A549 (cell line): Measurements from ENCODE around the gene EBP. TPM values are rescaled to one million over a fixed set of nuclear protein-coding genes. Genes with fewer than 3 reads are reported as not detected.
A peak's percentile ranks its signal among the peaks of the same experiment; 100 is the strongest.

Source experiments
- ATAC-seq, 2 experiments: fragments of 200-7000 bp in 1 of 2; fragments of >200 bp in 1 of 2; cut with Nextera tagmentation in 1 of 2; cut with Tn5 transposase in 1 of 2; 3 replicates each; pipeline versions ENCODE4 v1.8.0 to v1.9.1; 2018 to 2020; ENCODE audit warnings: mild to moderate bottlenecking in 1 of 2, moderate library complexity in 1 of 2
- CTCF ChIA-PET: fragments of 300-600 bp; sonication (Branson Sonifier 250); formaldehyde crosslinking; extraction: SDS; loops from one replicate; lab custom pipeline; 2021; ENCODE audit warnings: antibody characterized with exemption, inconsistent platforms; lab: Yijun Ruan, JAX
- POLR2A ChIA-PET: fragments of 350-600 bp; formaldehyde crosslinking; extraction: SDS; loops from one replicate; lab custom pipeline; 2021; ENCODE audit warnings: antibody characterized with exemption, inconsistent platforms; lab: Yijun Ruan, JAX
- DNase-seq, 2 experiments: peaks; one replicate each; pipeline versions ENCODE4 v3.0.0 to v3.0.0-alpha.2; 2011 to 2016; ENCODE audit warnings: low read depth in 1 of 2, low spot score in 1 of 2
- FAIRE-seq: peaks from 2 replicates; lab custom pipeline; 2011; peaks lifted over from hg19 to GRCh38; lab: Jason Lieb, UNC
- H3K27ac ChIP-seq, 2 experiments: fragments of >200 bp; sonication (Bioruptor Twin); formaldehyde crosslinking; 3 replicates each; pipeline ENCODE4 v1.5.1; 2016 to 2017
- H3K4me1 ChIP-seq: fragments of >200 bp; sonication (Bioruptor Twin); formaldehyde crosslinking; 3 replicates; pipeline ENCODE4 v1.6.1; 2016
- H3K4me2 ChIP-seq: fragments of >200 bp; sonication (Bioruptor Twin); formaldehyde crosslinking; 3 replicates; pipeline ENCODE4 v1.6.1; 2016
- H3K4me3 ChIP-seq: fragments of >200 bp; sonication (Bioruptor Twin); formaldehyde crosslinking; 3 replicates; pipeline ENCODE4 v1.5.1; 2016
- H3K9me3 ChIP-seq: fragments of >200 bp; sonication (Bioruptor Twin); formaldehyde crosslinking; 3 replicates; pipeline ENCODE4 v1.6.1; 2016
- CEBPB ChIP-seq, 2 experiments: fragments of >200 bp in 1 of 2; sonication (Bioruptor Twin) in 1 of 2; formaldehyde crosslinking in 1 of 2; IDR thresholded peaks; 2 replicates each; pipeline ENCODE4 v1.6.1; 2012 to 2016
- EHF ChIP-seq: fragments of 250-450 bp; sonication (Bioruptor Pico); IDR thresholded peaks from 2 replicates; pipeline ENCODE4 v1.5.0; 2020; ENCODE audit warnings: mild to moderate bottlenecking
- FOXS1 ChIP-seq: fragments of 250-450 bp; sonication (Bioruptor Pico); IDR thresholded peaks from 2 replicates; pipeline ENCODE4 v1.5.0; 2020; ENCODE audit warnings: mild to moderate bottlenecking, moderate library complexity
- GATA3 ChIP-seq: IDR thresholded peaks from 2 replicates; pipeline ENCODE4 v1.6.1; 2012; ENCODE audit warnings: borderline replicate concordance
- HOXB13 ChIP-seq: fragments of 250-450 bp; sonication (Bioruptor Pico); IDR thresholded peaks from 2 replicates; pipeline ENCODE4 v1.5.0; 2020; ENCODE audit warnings: low read depth, mild to moderate bottlenecking, moderate library complexity
- HOXB5 ChIP-seq: fragments of 250-450 bp; sonication (Bioruptor Pico); IDR thresholded peaks from 2 replicates; pipeline ENCODE4 v1.5.0; 2020; ENCODE audit warnings: mild to moderate bottlenecking, moderate library complexity
- JUN ChIP-seq, 2 experiments: fragments of >200 bp; sonication (Bioruptor Twin); formaldehyde crosslinking; IDR thresholded peaks; 2 replicates in 1 of 2; 3 replicates in 1 of 2; pipeline ENCODE4 v1.6.1; 2016 to 2017
- MYC ChIP-seq: IDR thresholded peaks from 2 replicates; pipeline ENCODE4 v1.6.1; 2012; ENCODE audit warnings: mild to moderate bottlenecking, inconsistent platforms, low read length, improper control_type of control experiment, borderline replicate concordance
- NPAS2 ChIP-seq: fragments of 250-450 bp; sonication (Bioruptor Pico); IDR thresholded peaks from 2 replicates; pipeline ENCODE4 v1.8.0; 2022; ENCODE audit warnings: mild to moderate bottlenecking, moderate library complexity, borderline replicate concordance
- PHF8 ChIP-seq: fragments of 200-600 bp; sonication (generic); IDR thresholded peaks from 2 replicates; pipeline ENCODE4 v1.6.1; 2016; ENCODE audit warnings: low read depth, mild to moderate bottlenecking, antibody characterized with exemption, moderate library complexity, borderline replicate concordance
- POLR2A ChIP-seq: IDR thresholded peaks from 2 replicates; pipeline ENCODE4 v1.6.1; 2012; ENCODE audit warnings: mild to moderate bottlenecking, low read length
- POLR2AphosphoS2 ChIP-seq: conservative IDR thresholded peaks from 2 replicates; pipeline ENCODE4 v1.6.1; 2012; ENCODE audit warnings: low read length, improper control_type of control experiment, inconsistent platforms
- RARB ChIP-seq: fragments of 250-450 bp; sonication (Bioruptor Pico); IDR thresholded peaks from 2 replicates; pipeline ENCODE4 v1.8.0; 2021; ENCODE audit warnings: mild to moderate bottlenecking, moderate library complexity
- SMC3 ChIP-seq: fragments of >200 bp; sonication (Bioruptor Twin); formaldehyde crosslinking; IDR thresholded peaks from 3 replicates; pipeline ENCODE4 v1.6.1; 2018; ENCODE audit warnings: inconsistent platforms
- TFCP2L1 ChIP-seq: fragments of 250-450 bp; sonication (Bioruptor Pico); IDR thresholded peaks from 2 replicates; pipeline ENCODE4 v1.5.0; 2021; ENCODE audit warnings: mild to moderate bottlenecking
- TP53 ChIP-seq: fragments of 250-450 bp; sonication (Bioruptor Pico); IDR thresholded peaks from 2 replicates; pipeline ENCODE4 v1.5.0; 2021; ENCODE audit warnings: mild to moderate bottlenecking, moderate library complexity
- ZSCAN20 ChIP-seq: fragments of 250-450 bp; sonication (Bioruptor Pico); IDR thresholded peaks from 2 replicates; pipeline ENCODE4 v1.8.0; 2022; ENCODE audit warnings: mild to moderate bottlenecking, moderate library complexity
- WGBS: methylation state at CpG from one replicate; pipeline ENCODE4 v1.1.6; 2017; ENCODE audit errors: missing lambda C conversion rate; 5-methylcytosine and 5-hydroxymethylcytosine counted together
- polyA plus RNA-seq, 4 experiments: library from polyadenylated mRNA; depleted of rRNA in 3 of 4; stranded (reverse); fragments of >200 nt; fragmentation: RNase III in 1 of 4; extraction: RNeasy Plus Mini Kit Qiagen cat#74134 plus additional on column Dnase treatment in 1 of 4; gene quantifications; 2 replicates in 3 of 4; 3 replicates in 1 of 4; pipeline ENCODE4 v1.2.3, GENCODE V29; 2011 to 2017
- TF ChIP-seq, protein P1 (sequence below): IDR thresholded peaks from 2 replicates; pipeline ENCODE4 v1.6.1; 2012
- TF ChIP-seq, protein P2 (sequence below): fragments of 250-450 bp; sonication (Bioruptor Pico); IDR thresholded peaks from 2 replicates; pipeline ENCODE4 v1.5.0; 2021; ENCODE audit warnings: mild to moderate bottlenecking, moderate library complexity, borderline replicate concordance
- TF ChIP-seq, protein P3 (sequence below): IDR thresholded peaks from 2 replicates; pipeline ENCODE4 v1.6.1; 2012; ENCODE audit warnings: low read depth, borderline replicate concordance
- TF ChIP-seq, protein P4 (sequence below): fragments of >200 bp; sonication (Bioruptor Twin); formaldehyde crosslinking; IDR thresholded peaks from 3 replicates; pipeline ENCODE4 v1.5.1; 2016
- TF ChIP-seq, protein P5 (sequence below): fragments of 150-350 bp; IDR thresholded peaks from 2 replicates; pipeline ENCODE4 v1.6.1; 2014; ENCODE audit warnings: low read depth, mild to moderate bottlenecking, low read length
- TF ChIP-seq, protein P6 (sequence below): fragments of >200 bp; sonication (Bioruptor Twin); formaldehyde crosslinking; IDR thresholded peaks from 3 replicates; pipeline ENCODE4 v1.6.1; 2016
- TF ChIP-seq, protein P7 (sequence below): fragments of 450-650 bp; IDR thresholded peaks from 2 replicates; pipeline ENCODE4 v1.6.1; 2014; ENCODE audit warnings: antibody characterized with exemption

The EBP gene
- polyA plus RNA-seq, 2 of the 4 experiments (the other 2 are of a cell fraction), result 82.9 to 159 TPM

DNA sequence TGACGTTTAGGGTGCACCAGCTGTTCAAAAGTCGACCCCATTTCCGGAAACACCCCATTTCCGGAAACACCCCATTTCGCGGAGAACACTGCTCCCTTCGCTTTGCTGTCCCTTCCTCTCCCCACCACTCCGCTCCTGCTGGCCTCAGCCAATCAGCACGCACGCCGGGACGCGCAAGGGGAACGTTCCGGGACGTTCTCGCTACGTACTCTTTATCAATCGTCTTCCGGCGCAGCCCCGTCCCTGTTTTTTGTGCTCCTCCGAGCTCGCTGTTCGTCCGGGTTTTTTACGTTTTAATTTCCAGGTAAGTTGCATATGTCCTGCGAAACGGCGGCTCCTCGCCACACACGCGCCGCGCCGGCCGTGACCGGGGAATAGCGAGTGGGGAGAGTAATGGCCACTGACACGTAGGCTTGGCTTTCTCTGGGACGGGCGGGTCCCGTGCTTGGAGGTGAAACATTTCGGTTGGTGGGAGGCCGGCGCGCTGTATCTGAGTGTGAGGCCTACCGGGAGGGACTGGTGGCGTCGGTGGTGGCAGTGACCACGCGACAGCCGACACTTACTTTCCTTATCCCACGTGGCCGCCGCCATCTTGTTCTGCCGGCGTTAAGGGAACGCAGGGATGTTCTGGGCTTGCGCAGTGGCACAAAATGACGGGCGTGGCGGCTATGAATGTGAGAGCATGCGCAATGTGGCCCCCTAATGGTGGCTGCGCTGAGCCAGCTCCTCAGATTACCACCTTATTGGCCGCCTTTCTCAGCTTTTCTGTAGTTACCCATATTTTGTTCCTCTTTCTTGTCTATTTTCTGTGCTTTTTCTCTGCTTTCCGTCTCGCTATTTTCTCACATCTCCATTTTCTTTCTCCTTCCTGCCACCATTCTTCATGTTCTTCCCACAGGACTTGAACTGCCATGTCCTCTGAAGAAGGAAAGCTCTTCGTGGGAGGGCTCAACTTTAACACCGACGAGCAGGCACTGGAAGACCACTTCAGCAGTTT lies 53.0 kb downstream of the EBP start, which contains the start of gene RBM3:
Gene RBM3 (plus strand): TSS at position 215 of the 997 bp plus-strand sequence. CDS start 697 bp downstream, at position 912.
- Histone ChIP-seq H3K9me3 (no peaks in the 10 kb centered on the region), H3K4me3 (peak within 1 kb of the TSS; percentile 75), H3K4me1 (peaks cover 23% of the 10 kb centered on the region; the same call in 2 of the 3 replicates), H3K4me2 (peak within 1 kb of the TSS; percentile 97), H3K27ac (peak within 1 kb of the TSS; percentile 93 to 100)
- CTCF ChIA-PET, result interaction anchor here (0.8 kb wide), 1 partner anchor 20 kb away, joined by 4 read pairs; no protein-coding TSS in a partner anchor
- POLR2A ChIA-PET, result interaction anchor here (0.5 to 1.7 kb wide), 17 partner anchors 9 to 1341 kb away, joined by 3 to 14 read pairs (median 5); partner anchors contain the start of genes EBP, HDAC6 and TBC1D25
- DNase-seq (peak; percentile 86 to 95), ATAC-seq (peak; percentile 98), FAIRE-seq (peak; percentile 98)
- under 1% methylated on average over 45 of the region's 71 CpGs for WGBS
- TF ChIP-seq, protein P1, sequence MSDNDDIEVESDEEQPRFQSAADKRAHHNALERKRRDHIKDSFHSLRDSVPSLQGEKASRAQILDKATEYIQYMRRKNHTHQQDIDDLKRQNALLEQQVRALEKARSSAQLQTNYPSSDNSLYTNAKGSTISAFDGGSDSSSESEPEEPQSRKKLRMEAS, result peak; percentile 99
- no peak for TF ChIP-seq SMC3
- peak; percentile 77 to 94; a peak in 4 of 5 replicates for TF ChIP-seq JUN (IDR thresholded peaks at IDR 0.05)
- TF ChIP-seq POLR2AphosphoS2, result 0 out of 2 replicates have a peak, but pooled peaks have one; percentile 46
- TF ChIP-seq ZSCAN20 (CRISPR knock-in tag), result no peak
- 0 out of 2 replicates have a peak, but pooled peaks have one; percentile 55 for TF ChIP-seq HOXB5 (CRISPR knock-in tag)
- TF ChIP-seq TFCP2L1 (CRISPR knock-in tag), result 0 out of 2 replicates have a peak, but pooled peaks have one; percentile 79
- peak; percentile 73 for TF ChIP-seq PHF8
- TF ChIP-seq, protein P2, sequence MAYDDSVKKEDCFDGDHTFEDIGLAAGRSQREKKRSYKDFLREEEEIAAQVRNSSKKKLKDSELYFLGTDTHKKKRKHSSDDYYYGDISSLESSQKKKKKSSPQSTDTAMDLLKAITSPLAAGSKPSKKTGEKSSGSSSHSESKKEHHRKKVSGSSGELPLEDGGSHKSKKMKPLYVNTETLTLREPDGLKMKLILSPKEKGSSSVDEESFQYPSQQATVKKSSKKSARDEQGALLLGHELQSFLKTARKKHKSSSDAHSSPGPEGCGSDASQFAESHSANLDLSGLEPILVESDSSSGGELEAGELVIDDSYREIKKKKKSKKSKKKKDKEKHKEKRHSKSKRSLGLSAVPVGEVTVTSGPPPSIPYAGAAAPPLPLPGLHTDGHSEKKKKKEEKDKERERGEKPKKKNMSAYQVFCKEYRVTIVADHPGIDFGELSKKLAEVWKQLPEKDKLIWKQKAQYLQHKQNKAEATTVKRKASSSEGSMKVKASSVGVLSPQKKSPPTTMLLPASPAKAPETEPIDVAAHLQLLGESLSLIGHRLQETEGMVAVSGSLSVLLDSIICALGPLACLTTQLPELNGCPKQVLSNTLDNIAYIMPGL, result 0 out of 2 replicates have a peak, but pooled peaks have one; percentile 42
- TF ChIP-seq EHF (CRISPR knock-in tag), result 0 out of 2 replicates have a peak, but pooled peaks have one; percentile 56
- TF ChIP-seq, protein P3, sequence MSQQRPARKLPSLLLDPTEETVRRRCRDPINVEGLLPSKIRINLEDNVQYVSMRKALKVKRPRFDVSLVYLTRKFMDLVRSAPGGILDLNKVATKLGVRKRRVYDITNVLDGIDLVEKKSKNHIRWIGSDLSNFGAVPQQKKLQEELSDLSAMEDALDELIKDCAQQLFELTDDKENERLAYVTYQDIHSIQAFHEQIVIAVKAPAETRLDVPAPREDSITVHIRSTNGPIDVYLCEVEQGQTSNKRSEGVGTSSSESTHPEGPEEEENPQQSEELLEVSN, result peak; percentile 32; the same call in 1 of the 2 replicates
- TF ChIP-seq GATA3, result no peak; the same call in 1 of the 2 replicates
- TF ChIP-seq, protein P4, sequence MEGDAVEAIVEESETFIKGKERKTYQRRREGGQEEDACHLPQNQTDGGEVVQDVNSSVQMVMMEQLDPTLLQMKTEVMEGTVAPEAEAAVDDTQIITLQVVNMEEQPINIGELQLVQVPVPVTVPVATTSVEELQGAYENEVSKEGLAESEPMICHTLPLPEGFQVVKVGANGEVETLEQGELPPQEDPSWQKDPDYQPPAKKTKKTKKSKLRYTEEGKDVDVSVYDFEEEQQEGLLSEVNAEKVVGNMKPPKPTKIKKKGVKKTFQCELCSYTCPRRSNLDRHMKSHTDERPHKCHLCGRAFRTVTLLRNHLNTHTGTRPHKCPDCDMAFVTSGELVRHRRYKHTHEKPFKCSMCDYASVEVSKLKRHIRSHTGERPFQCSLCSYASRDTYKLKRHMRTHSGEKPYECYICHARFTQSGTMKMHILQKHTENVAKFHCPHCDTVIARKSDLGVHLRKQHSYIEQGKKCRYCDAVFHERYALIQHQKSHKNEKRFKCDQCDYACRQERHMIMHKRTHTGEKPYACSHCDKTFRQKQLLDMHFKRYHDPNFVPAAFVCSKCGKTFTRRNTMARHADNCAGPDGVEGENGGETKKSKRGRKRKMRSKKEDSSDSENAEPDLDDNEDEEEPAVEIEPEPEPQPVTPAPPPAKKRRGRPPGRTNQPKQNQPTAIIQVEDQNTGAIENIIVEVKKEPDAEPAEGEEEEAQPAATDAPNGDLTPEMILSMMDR, result peak; percentile 28; the same call in 2 of the 3 replicates
- TF ChIP-seq CEBPB (IDR thresholded peaks at IDR 0.05), result no peak
- TF ChIP-seq, protein P5, sequence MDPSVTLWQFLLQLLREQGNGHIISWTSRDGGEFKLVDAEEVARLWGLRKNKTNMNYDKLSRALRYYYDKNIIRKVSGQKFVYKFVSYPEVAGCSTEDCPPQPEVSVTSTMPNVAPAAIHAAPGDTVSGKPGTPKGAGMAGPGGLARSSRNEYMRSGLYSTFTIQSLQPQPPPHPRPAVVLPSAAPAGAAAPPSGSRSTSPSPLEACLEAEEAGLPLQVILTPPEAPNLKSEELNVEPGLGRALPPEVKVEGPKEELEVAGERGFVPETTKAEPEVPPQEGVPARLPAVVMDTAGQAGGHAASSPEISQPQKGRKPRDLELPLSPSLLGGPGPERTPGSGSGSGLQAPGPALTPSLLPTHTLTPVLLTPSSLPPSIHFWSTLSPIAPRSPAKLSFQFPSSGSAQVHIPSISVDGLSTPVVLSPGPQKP, result no peak
- TF ChIP-seq, protein P6, sequence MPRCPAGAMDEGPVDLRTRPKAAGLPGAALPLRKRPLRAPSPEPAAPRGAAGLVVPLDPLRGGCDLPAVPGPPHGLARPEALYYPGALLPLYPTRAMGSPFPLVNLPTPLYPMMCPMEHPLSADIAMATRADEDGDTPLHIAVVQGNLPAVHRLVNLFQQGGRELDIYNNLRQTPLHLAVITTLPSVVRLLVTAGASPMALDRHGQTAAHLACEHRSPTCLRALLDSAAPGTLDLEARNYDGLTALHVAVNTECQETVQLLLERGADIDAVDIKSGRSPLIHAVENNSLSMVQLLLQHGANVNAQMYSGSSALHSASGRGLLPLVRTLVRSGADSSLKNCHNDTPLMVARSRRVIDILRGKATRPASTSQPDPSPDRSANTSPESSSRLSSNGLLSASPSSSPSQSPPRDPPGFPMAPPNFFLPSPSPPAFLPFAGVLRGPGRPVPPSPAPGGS, result peak; percentile 81; the same call in 1 of the 3 replicates
- no peak for TF ChIP-seq NPAS2 (CRISPR knock-in tag)
- TF ChIP-seq MYC, result peak; percentile 99
- TF ChIP-seq POLR2A, result peak; percentile 43
- TF ChIP-seq FOXS1 (CRISPR knock-in tag), result 0 out of 2 replicates have a peak, but pooled peaks have one; percentile 25
- TF ChIP-seq, protein P7, sequence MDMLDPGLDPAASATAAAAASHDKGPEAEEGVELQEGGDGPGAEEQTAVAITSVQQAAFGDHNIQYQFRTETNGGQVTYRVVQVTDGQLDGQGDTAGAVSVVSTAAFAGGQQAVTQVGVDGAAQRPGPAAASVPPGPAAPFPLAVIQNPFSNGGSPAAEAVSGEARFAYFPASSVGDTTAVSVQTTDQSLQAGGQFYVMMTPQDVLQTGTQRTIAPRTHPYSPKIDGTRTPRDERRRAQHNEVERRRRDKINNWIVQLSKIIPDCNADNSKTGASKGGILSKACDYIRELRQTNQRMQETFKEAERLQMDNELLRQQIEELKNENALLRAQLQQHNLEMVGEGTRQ, result peak; percentile 74
- TF ChIP-seq RARB (CRISPR knock-in tag), result peak; percentile 92
- TF ChIP-seq HOXB13 (CRISPR knock-in tag), result peak; percentile 87
- TF ChIP-seq TP53, result peak; percentile 85; the same call in 1 of the 2 replicates
